SW 1271 (cell line): ENCODE results near the gene HBZ.
"Not testable (repeated sequence)": the region's sequence is repeated elsewhere in the genome, so short reads cannot be mapped to it uniquely, and the experiment has no call there.

Source experiments
- DNase-seq, 2 experiments: peaks; one replicate each; lab custom pipeline; 2025; lab: John Stamatoyannopoulos, UW

HBZ gene

GRCh38 chr16:152141-153128 is at the start of gene HBZ:
TSS of gene HBZ (plus strand) at chr16:152644. CDS start at chr16:152910, 266 bp downstream.
- no peak for DNase-seq

GRCh38 chr16:104355-104754 is 48.1 kb upstream of the HBZ start:
- no peak for DNase-seq

GRCh38 chr16:104928-105327 is 47.5 kb upstream of the HBZ start:
- no peak for DNase-seq

GRCh38 chr16:105521-105920 is 46.9 kb upstream of the HBZ start:
- no peak for DNase-seq

GRCh38 chr16:106623-107324 is 45.7 kb upstream of the HBZ start:
- DNase-seq: peak in 1 of 2 experiments; percentile 62

GRCh38 chr16:112153-112840 is 40.1 kb upstream of the HBZ start:
- no peak for DNase-seq

GRCh38 chr16:114327-114726 is 38.1 kb upstream of the HBZ start:
- DNase-seq: no peak

- DNase-seq: no peak
Observed at GRCh38 chr16:116015-116414, 36.4 kb upstream of the HBZ start.

GRCh38 chr16:117379-118365 is 34.8 kb upstream of the HBZ start:
- DNase-seq: peak; percentile 18 to 52

- no peak for DNase-seq
Observed at GRCh38 chr16:118857-119256, 33.6 kb upstream of the HBZ start.

- no peak for DNase-seq
Observed at GRCh38 chr16:119295-119694, 33.1 kb upstream of the HBZ start.

GRCh38 chr16:119835-120491 is 32.5 kb upstream of the HBZ start:
- no peak for DNase-seq

GRCh38 chr16:120756-121155 is 31.7 kb upstream of the HBZ start:
- DNase-seq: no peak

- no peak for DNase-seq
Observed at GRCh38 chr16:122361-122760, 30.1 kb upstream of the HBZ start.

- DNase-seq: not testable (repeated sequence)
Observed at GRCh38 chr16:123558-124350, 28.7 kb upstream of the HBZ start.

- DNase-seq: no peak
Observed at GRCh38 chr16:125011-125410, 27.4 kb upstream of the HBZ start.

GRCh38 chr16:129075-129474 is 23.4 kb upstream of the HBZ start:
- DNase-seq: no peak

- no peak for DNase-seq
Observed at GRCh38 chr16:130533-131173, 21.8 kb upstream of the HBZ start.

GRCh38 chr16:132120-132519 is 20.3 kb upstream of the HBZ start:
- DNase-seq: no peak
